ENCODE data around the gene CDKN1C.
A peak's percentile ranks its signal among the peaks of the same experiment; 100 is the strongest.

CDKN1C gene

DNA sequence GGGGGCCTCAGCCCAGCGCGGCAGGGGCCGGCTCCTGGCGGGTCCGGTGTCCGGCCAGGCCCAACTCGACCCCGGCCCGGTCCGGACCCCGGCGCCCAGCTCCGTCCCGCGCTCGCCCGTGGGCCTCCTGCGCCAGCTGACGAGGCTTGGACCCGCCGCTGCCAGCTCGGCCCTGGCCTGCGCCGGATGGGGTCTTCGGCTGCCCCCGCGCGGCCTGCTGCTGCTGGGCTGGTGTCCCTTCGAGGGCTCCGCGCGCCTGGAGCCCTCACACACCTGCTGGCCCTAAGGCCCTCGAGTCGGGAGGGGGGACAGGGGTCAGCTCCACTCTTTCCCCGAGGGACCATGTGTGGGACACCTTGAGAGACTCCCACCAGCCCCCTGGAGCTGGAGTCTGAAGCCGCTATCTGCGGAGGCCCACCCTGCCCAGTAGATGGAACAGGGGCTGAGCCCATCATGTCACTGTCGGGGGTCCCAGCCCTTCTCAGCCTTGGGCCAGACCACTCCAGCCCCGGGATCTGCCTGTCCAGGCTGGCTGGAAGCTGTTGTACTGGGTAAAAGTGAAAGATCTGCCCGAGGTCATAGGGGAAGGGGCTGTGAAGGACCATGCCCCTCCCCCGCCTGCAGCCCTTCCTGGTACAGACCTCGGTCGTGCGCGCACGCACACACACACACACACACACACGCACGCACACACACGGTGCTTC lies 768 bp upstream of the CDKN1C start:
- TF ChIP-seq, protein P1, sequence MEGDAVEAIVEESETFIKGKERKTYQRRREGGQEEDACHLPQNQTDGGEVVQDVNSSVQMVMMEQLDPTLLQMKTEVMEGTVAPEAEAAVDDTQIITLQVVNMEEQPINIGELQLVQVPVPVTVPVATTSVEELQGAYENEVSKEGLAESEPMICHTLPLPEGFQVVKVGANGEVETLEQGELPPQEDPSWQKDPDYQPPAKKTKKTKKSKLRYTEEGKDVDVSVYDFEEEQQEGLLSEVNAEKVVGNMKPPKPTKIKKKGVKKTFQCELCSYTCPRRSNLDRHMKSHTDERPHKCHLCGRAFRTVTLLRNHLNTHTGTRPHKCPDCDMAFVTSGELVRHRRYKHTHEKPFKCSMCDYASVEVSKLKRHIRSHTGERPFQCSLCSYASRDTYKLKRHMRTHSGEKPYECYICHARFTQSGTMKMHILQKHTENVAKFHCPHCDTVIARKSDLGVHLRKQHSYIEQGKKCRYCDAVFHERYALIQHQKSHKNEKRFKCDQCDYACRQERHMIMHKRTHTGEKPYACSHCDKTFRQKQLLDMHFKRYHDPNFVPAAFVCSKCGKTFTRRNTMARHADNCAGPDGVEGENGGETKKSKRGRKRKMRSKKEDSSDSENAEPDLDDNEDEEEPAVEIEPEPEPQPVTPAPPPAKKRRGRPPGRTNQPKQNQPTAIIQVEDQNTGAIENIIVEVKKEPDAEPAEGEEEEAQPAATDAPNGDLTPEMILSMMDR (conservative IDR thresholded peaks at IDR 0.05; ENCODE audit: low read length), result no peak
- no peak overlapping the region for H3K4me3 ChIP-seq (ENCODE audit: low read length)
- DNase-seq (ENCODE audit: low read depth), result no peak

DNA sequence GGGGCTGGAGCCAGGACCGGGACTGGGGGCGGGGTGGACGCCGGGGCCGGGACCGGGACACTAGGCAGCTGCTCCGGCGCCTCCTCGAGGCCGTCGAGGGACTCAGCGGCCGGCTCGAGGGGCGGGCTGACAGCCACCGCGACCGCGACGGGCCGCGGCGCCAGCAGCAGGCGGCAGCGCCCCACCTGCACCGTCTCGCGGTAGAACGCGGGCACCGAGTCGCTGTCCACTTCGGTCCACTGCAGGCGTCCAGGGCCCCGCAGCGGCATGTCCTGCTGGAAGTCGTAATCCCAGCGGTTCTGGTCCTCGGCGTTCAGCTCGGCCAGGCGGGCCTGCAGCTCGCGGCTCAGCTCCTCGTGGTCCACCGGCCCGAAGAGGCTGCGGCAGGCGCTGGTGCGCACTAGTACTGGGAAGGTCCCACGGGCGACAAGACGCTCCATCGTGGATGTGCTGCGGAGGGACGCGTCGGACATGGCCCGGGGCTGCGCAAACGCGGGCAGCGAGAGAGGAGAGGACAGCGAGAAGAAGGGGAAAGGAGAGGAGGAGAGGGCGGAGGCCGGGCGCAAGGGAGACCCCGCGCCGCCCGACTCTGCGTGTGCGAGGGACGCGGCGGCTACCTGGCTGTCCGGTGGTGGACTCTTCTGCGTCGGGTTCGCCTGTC lies 428 bp downstream of the CDKN1C start:
- H3K4me3 ChIP-seq (ENCODE audit: low read length), result peak overlapping the region; percentile 62
- TF ChIP-seq, protein P1 (conservative IDR thresholded peaks at IDR 0.05; ENCODE audit: low read length), result peak; percentile 17; the same call in 1 of the 2 replicates
- peak; percentile 49 for DNase-seq (ENCODE audit: low read depth)

DNA sequence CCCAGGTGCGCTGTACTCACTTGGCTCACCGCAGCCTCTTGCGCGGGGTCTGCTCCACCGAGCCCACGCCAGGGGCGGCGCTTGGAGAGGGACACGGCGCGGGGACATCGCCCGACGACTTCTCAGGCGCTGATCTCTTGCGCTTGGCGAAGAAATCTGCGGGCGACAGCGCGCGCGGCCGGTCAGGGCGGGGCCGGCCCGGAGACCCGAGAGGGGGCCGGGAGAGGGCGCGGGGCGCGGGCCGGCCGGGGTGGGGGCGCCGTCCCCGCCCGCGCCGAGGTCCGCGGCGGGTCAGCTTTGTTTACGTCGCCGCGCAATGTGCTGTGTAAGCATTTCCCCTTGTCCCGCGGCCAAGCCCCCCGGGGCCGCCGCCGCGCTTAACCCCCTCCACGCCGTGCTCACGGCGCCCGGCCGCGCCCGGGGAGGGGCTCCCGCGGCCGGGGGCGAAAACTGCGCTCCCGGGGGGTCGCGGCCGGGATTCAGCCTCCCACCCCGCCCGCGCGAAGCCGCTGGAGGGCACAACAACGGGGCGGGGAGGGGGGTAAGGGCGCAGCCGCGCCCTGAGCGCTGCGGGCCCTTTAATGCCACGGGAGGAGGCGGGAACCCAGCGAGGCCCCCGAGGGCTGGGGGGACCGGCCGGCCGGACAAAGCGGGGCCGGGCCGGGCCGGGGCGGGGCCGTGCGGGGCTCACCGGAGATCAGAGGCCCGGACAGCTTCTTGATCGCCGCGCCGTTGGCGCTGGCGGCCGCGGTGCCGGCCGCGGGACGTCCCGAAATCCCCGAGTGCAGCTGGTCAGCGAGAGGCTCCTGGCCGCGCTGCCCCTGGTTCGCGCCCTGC lies 1.4 kb downstream of the CDKN1C start:
- DNase-seq (ENCODE audit: low read depth), result peak; percentile 23
- H3K4me3 ChIP-seq (ENCODE audit: low read length), result peak overlapping the region; percentile 55
- TF ChIP-seq, protein P1 (conservative IDR thresholded peaks at IDR 0.05; ENCODE audit: low read length), result no peak

DNA sequence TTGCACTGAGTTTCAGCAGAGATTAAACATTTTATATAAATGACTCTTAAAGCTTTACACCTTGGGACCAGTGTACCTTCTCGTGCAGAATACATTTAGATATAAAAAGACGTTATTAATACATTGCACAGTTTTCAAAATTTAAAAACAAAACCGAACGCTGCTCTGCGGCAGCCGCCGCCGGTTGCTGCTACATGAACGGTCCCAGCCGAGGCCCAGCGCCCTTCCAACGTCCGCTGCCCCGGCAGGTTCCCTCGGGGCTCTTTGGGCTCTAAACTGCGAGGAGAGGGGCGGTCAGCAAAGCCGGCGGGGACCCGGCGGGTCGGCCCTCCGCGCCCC lies 2.0 kb downstream of the CDKN1C start:
- peak overlapping the region; percentile 55 for H3K4me3 ChIP-seq (ENCODE audit: low read length)

DNA sequence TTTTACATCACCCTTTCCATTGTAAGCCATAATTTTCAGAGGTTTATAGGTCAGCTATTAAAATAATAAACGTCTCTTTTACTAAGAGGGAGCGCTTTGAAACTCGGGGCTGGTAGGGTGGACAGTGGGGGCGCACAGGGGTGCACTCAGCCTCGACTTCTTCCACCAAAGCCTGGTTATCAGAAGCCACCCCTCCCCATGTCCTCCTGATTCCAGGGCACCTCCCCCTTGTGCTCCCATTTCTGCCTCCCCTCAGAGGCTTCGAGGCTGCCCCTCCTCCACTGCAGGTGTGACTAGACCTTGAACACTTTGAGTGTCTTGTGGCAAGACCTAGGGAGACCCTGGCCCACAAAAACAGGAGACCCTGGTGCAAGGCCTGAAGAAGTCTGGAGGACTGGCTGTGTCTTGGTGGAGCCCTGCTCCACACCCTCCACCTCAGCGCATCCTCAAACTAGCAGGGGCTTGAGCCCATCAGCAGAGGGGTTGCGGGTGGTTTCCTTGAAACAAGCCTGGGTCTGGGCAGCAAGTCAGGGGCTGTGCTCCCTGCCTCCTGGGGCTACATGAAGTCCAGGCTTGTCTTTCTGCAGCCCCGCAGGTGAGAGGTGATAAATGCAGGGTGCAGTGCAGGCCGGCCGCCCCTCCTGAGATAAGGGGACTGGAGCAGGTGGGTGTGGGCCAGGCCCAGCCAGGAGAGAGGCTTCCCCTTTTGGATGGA lies 3.0 kb downstream of the CDKN1C start:
- no peak overlapping the region for H3K4me3 ChIP-seq (ENCODE audit: low read length)
- TF ChIP-seq, protein P1 (conservative IDR thresholded peaks at IDR 0.05; ENCODE audit: low read length), result no peak
- no peak for DNase-seq (ENCODE audit: low read depth)

More for the DNA sequence above, 2.0 kb downstream of the CDKN1C start:
- TF ChIP-seq, protein P1 (conservative IDR thresholded peaks at IDR 0.05; ENCODE audit: low read length), result no peak
- no peak for DNase-seq (ENCODE audit: low read depth)

DNA sequence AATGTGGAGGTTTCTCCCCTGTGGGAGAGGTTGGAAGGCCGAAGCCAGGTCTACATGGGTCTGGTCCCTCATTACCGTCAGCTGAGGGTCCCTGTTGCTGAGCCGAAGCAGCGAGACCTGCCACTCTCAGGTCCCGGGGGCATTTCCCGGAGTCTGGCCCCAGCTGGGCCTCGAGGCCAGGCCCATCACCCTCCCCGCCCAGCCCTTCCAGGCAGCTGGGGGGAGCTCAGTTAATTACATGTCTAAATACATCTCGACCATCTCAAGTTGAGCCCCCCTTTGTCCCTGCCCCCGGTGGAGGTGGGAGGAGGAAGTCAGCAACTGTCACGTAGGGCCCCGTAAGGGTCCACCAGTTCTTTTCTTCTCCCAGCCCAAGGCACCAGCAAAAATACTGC lies 3.6 kb downstream of the CDKN1C start:
- TF ChIP-seq, protein P1 (conservative IDR thresholded peaks at IDR 0.05; ENCODE audit: low read length), result no peak
- H3K4me3 ChIP-seq (ENCODE audit: low read length), result no peak overlapping the region
- DNase-seq (ENCODE audit: low read depth), result no peak

Data from AG10803 (cell line).